Measurements from ENCODE around the gene FADS2. TPM values are rescaled to one million over a fixed set of nuclear protein-coding genes. Genes with fewer than 3 reads are reported as not detected.

FADS2 gene
- total RNA-seq, 4 donors from 2014 or later: 1.6 to 30.7 (median 12.0) TPM

GRCh38 chr11:61797263-61797944 is 30.7 kb upstream of the FADS2 start:
- Histone ChIP-seq H3K27ac (no peak overlapping the region), H3K36me3 (peaks cover 0 to 6% (median 0%) of the 10 kb centered on the region in 3 donors), H3K27me3 (no peaks in the 10 kb centered on the region), H3K4me3 (no peak overlapping the region), H3K9me3 (no peaks in the 10 kb centered on the region), H3K4me1 (peaks cover 0 to 10% (median 3%) of the 10 kb centered on the region in 4 donors)
- TF ChIP-seq, protein P1, sequence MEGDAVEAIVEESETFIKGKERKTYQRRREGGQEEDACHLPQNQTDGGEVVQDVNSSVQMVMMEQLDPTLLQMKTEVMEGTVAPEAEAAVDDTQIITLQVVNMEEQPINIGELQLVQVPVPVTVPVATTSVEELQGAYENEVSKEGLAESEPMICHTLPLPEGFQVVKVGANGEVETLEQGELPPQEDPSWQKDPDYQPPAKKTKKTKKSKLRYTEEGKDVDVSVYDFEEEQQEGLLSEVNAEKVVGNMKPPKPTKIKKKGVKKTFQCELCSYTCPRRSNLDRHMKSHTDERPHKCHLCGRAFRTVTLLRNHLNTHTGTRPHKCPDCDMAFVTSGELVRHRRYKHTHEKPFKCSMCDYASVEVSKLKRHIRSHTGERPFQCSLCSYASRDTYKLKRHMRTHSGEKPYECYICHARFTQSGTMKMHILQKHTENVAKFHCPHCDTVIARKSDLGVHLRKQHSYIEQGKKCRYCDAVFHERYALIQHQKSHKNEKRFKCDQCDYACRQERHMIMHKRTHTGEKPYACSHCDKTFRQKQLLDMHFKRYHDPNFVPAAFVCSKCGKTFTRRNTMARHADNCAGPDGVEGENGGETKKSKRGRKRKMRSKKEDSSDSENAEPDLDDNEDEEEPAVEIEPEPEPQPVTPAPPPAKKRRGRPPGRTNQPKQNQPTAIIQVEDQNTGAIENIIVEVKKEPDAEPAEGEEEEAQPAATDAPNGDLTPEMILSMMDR (IDR thresholded peaks at IDR 0.05): peak; percentile 54 to 98 (median 96)
- no peak for TF ChIP-seq POLR2A (IDR thresholded peaks at IDR 0.05)
- DNase-seq: peak in 2 of 3 donors; percentile 74 to 94

GRCh38 chr11:61799665-61800284 is 28.3 kb upstream of the FADS2 start:
- TF ChIP-seq POLR2A (IDR thresholded peaks at IDR 0.05): no peak
- TF ChIP-seq, protein P1 (IDR thresholded peaks at IDR 0.05): no peak
- Histone ChIP-seq H3K27ac (no peak overlapping the region), H3K4me1 (no peaks in the 10 kb centered on the region), H3K27me3 (no peaks in the 10 kb centered on the region), H3K36me3 (peaks cover 0 to 18% (median 0%) of the 10 kb centered on the region in 3 donors), H3K9me3 (no peaks in the 10 kb centered on the region), H3K4me3 (no peak overlapping the region)
- no peak for DNase-seq

DNA sequence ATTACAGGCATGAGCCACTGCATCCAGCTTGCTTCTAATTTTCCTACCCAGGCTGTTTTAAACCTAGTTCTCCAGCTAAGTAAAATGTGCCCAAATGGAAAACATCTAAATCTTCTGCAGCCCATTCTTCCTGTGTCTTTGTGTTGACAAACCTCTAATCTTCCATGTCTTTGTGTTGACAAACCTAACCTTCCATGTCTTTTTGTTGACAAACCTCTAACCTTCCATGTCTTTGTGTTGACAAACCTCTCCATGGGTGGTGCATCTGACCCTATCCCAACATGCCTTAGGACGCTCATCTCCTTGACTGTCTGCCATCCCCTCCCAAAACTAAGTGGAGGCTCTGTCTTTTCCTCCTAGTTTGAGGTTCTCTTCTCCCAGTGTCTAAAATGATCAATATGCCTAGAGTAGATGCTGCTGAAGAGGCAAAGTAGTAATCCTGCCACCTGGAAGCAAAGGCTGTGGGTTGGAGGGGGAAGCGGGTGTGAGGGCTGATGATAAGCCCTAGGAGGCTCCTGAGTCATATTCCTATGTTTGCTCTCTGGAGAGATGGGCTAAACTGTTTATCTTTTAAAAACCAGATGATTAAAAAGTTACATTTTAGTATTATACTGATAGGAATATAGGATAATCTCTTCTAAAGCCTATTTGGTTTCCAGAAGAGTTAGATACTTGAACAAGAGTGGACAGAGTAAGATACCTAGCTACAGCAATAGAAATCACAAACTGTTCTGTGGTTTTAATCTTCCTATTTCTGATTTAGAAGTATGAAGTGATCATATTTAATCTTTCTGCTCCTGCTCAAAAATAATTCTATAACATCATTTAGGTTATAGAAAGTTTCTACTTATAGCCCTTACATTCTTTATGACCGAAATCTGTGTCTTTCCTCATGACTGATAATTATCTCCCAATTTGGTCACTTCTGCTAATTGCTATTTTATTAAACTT is 27.5 kb upstream of the FADS2 start:
- Histone ChIP-seq H3K9me3 (no peaks in the 10 kb centered on the region), H3K36me3 (peaks cover 0 to 18% (median 0%) of the 10 kb centered on the region in 3 donors), H3K4me3 (no peak overlapping the region), H3K4me1 (no peaks in the 10 kb centered on the region), H3K27me3 (no peaks in the 10 kb centered on the region), H3K27ac (no peak overlapping the region)
- DNase-seq: no peak
- no peak for TF ChIP-seq POLR2A (IDR thresholded peaks at IDR 0.05)
- TF ChIP-seq, protein P1 (IDR thresholded peaks at IDR 0.05): no peak

- no peak overlapping the region for H3K4me3 ChIP-seq
- no peak overlapping the region for H3K27ac ChIP-seq
- no peak for DNase-seq
- TF ChIP-seq POLR2A (IDR thresholded peaks at IDR 0.05): no peak
- TF ChIP-seq, protein P1 (IDR thresholded peaks at IDR 0.05): no peak
- no peaks in the 10 kb centered on the region for H3K9me3 ChIP-seq
- H3K36me3 ChIP-seq: peaks cover 0 to 18% (median 0%) of the 10 kb centered on the region in 3 donors
- H3K27me3 ChIP-seq: no peaks in the 10 kb centered on the region
- no peaks in the 10 kb centered on the region for H3K4me1 ChIP-seq
Measured at GRCh38 chr11:61802605-61803004, 25.5 kb upstream of the FADS2 start.

- Histone ChIP-seq H3K36me3 (peaks cover 0 to 23% (median 0%) of the 10 kb centered on the region in 3 donors), H3K27ac (no peak overlapping the region), H3K9me3 (no peaks in the 10 kb centered on the region), H3K4me3 (no peak overlapping the region), H3K4me1 (no peaks in the 10 kb centered on the region), H3K27me3 (no peaks in the 10 kb centered on the region)
- no peak for TF ChIP-seq POLR2A (IDR thresholded peaks at IDR 0.05)
- TF ChIP-seq, protein P1 (IDR thresholded peaks at IDR 0.05): no peak
- no peak for DNase-seq
Measured at GRCh38 chr11:61803889-61804647, 24.0 kb upstream of the FADS2 start.
